ENCODE measurements around the gene RAD51B.

GRCh38 chr14:68039593-68039992 is 220.0 kb downstream of the RAD51B start:
- TF ChIP-seq CTCF (conservative IDR thresholded peaks at IDR 0.05 in 1 of 2, IDR thresholded peaks at IDR 0.05 in 1 of 2; ENCODE audit: low read depth in 1 of 2, low read length in 2 of 2) (no peak), EZH2 (IDR thresholded peaks at IDR 0.05; ENCODE audit: low read length, missing control alignments) (no peak)
